DLD1 (cell line): ENCODE data around the gene PLEKHO1.

ENCODE experiments used
- in situ Hi-C: cut with HindIII; loops from 2 replicates; pipeline ENCODE4 v1.10.0; 2017; ENCODE audit warnings: low sequenced_read_pairs

The PLEKHO1 gene

GRCh38 chr1:150150133-150151021 lies 661 bp downstream of the PLEKHO1 start:
- in situ Hi-C loops = no loop called here

GRCh38 chr1:150151291-150152181 lies 1.8 kb downstream of the PLEKHO1 start:
- in situ Hi-C loops = no loop called here

- in situ Hi-C loops = no loop called here
Measured at GRCh38 chr1:150152182-150152536, 2.4 kb downstream of the PLEKHO1 start.

- in situ Hi-C loops = no loop called here
Measured at GRCh38 chr1:150152772-150153456, 3.2 kb downstream of the PLEKHO1 start.

GRCh38 chr1:150154143-150154542 lies 4.4 kb downstream of the PLEKHO1 start:
- in situ Hi-C loops = no loop called here

GRCh38 chr1:150155413-150156071 lies 5.8 kb downstream of the PLEKHO1 start:
- in situ Hi-C loops = no loop called here

- in situ Hi-C loops = no loop called here
Measured at GRCh38 chr1:150156868-150157603, 7.3 kb downstream of the PLEKHO1 start.

GRCh38 chr1:150159550-150159949 lies 9.8 kb downstream of the PLEKHO1 start:
- in situ Hi-C loops = no loop called here

- in situ Hi-C loops = no loop called here
Measured at GRCh38 chr1:150160964-150161621, 11.4 kb downstream of the PLEKHO1 start.

GRCh38 chr1:150161747-150162581 lies 12.2 kb downstream of the PLEKHO1 start:
- in situ Hi-C loops = no loop called here

- in situ Hi-C loops = no loop called here
Measured at GRCh38 chr1:150162582-150162861, 12.8 kb downstream of the PLEKHO1 start.

GRCh38 chr1:150162862-150163706 lies 13.4 kb downstream of the PLEKHO1 start:
- in situ Hi-C loops = no loop called here

GRCh38 chr1:150164224-150164623 lies 14.5 kb downstream of the PLEKHO1 start:
- in situ Hi-C loops = no loop called here

- in situ Hi-C loops = no loop called here
Measured at GRCh38 chr1:150164779-150165178, 15.1 kb downstream of the PLEKHO1 start.

GRCh38 chr1:150165622-150166612 lies 16.2 kb downstream of the PLEKHO1 start:
- in situ Hi-C loops = no loop called here

- in situ Hi-C loops = no loop called here
Measured at GRCh38 chr1:150168960-150169601, 19.4 kb downstream of the PLEKHO1 start.
